HG03442 (cell line): ENCODE measurements around the gene MYH7.
"Not testable (repeated sequence)": the region's sequence is repeated elsewhere in the genome, so short reads cannot be mapped to it uniquely, and the experiment has no call there.

Experiments
- ATAC-seq: cut with Tn5 transposase; IDR thresholded peaks from one replicate; pipeline ENCODE4 v1.9.1; 2021; ENCODE audit warnings: mild to moderate bottlenecking, moderate library complexity; ENCODE audit not compliant: unreplicated experiment

Gene MYH7

GRCh38 chr14:23389396-23389795 is 46.1 kb downstream of the MYH7 start:
- no peak for ATAC-seq

DNA sequence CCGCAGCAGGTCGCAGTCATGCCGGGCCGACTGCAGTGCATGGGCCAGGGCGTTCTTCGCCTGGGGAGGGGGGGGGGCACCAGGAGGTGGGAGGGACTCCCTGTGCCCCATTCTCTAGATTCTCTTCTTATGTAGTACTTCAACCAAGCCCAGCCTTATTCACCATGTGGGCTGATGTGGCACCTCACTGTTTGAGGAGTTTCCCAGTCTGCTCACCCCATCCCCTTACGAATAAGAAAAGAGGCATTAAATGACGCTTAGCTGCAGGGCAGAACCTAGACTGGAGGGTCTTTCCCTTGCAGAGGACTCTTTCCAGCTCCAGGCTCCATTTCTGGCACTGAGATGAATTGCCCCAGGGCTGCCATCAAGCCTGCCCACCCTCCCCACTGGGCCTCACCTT is 46.5 kb downstream of the MYH7 start:
- ATAC-seq, result no peak

GRCh38 chr14:23387916-23388882 is 47.3 kb downstream of the MYH7 start:
- ATAC-seq, result no peak

GRCh38 chr14:23386999-23387398 is 48.5 kb downstream of the MYH7 start:
- ATAC-seq, result no peak

GRCh38 chr14:23386266-23386657 is 49.2 kb downstream of the MYH7 start:
- ATAC-seq, result not testable (repeated sequence)

GRCh38 chr14:23385642-23386265 is 49.7 kb downstream of the MYH7 start:
- ATAC-seq, result no peak

- no peak for ATAC-seq
Observed at GRCh38 chr14:23385244-23385641, 50.2 kb downstream of the MYH7 start.

- ATAC-seq, result no peak
Observed at GRCh38 chr14:23384364-23385080, 50.9 kb downstream of the MYH7 start.

- no peak for ATAC-seq
Observed at GRCh38 chr14:23382731-23383440, 52.6 kb downstream of the MYH7 start.

GRCh38 chr14:23382276-23382675 is 53.2 kb downstream of the MYH7 start:
- ATAC-seq, result no peak

DNA sequence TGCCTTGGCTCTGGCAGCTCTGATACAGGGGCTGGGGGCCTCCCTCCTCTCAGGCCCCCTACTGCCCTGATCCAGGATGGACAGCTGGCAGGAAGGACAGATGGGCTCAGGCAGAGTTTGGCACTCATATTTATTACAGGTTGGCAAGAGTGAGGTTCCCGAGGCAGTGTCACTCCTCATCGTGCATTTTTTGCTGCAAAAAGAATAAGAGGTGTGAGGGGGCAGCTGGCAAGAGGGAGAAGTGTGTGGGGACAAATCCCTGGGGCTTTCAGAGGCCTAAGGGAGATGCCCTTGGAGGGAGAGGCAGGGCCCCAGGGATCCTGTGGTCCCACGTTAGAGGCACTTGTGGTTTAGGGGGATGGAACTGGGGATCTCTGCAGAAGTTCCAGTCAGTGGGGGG is 53.6 kb downstream of the MYH7 start:
- ATAC-seq, result no peak

DNA sequence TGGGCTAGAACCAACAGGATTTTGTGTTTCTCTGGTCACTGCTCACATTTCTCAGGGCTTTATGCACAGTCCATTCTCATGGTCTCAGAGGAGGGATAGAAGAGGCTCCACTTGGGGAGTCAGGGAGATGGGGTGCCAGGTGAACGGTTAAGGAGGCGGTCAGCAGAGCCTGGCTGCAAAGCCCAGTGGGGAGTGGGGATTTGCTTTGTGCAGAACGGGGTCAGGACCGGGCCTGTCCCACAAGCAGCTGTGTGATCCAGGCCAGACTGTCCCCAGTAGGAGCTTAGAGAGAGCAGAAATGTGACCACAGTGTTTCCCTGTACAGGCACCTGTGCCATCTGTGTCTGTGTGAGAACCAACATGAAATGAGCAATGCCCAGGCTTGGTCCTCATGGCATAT is 54.5 kb downstream of the MYH7 start:
- no peak for ATAC-seq

GRCh38 chr14:23380197-23380914 is 55.1 kb downstream of the MYH7 start:
- ATAC-seq, result no peak

DNA sequence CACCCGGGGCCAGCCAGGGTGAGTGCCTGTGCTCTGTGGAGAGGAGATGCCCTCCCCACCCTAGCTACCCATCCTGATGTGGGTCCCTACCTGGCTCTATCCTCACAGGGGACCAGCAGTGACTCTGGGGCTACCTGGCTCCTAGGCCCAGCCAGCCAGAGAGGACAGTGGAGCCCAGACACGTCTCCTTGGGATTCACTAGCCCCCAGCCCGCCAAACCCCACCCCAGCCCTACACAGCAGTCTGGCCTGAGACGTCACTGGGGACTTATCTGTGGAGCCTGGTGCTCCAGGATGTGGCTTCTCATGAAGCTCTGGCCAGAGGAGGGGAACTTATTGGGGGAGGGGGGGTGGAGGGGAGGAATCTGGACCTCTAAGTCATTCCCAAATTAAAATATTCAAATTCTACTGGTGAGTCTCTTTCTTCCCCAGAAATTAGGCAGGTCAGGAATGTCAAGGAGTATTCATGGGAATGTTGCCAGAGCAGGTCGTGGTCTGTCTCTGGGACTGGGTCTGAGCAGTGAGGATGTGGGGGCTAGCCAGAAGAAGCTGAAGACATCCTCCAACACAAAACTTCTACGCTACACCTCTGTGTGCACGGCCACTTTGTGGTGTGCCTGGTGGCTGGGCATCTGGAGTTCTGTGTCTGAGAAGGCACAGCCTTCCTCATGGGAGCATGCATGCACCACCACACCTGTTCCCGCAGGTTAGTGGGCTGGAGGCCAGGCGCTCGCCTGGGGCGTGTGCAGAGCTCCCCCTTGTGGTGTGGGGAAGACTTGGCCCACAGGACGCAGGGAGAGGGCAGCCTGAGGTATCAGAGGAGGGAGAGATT is 55.9 kb downstream of the MYH7 start:
- ATAC-seq, result peak; percentile 46

GRCh38 chr14:23378612-23379220 is 56.7 kb downstream of the MYH7 start:
- no peak for ATAC-seq

DNA sequence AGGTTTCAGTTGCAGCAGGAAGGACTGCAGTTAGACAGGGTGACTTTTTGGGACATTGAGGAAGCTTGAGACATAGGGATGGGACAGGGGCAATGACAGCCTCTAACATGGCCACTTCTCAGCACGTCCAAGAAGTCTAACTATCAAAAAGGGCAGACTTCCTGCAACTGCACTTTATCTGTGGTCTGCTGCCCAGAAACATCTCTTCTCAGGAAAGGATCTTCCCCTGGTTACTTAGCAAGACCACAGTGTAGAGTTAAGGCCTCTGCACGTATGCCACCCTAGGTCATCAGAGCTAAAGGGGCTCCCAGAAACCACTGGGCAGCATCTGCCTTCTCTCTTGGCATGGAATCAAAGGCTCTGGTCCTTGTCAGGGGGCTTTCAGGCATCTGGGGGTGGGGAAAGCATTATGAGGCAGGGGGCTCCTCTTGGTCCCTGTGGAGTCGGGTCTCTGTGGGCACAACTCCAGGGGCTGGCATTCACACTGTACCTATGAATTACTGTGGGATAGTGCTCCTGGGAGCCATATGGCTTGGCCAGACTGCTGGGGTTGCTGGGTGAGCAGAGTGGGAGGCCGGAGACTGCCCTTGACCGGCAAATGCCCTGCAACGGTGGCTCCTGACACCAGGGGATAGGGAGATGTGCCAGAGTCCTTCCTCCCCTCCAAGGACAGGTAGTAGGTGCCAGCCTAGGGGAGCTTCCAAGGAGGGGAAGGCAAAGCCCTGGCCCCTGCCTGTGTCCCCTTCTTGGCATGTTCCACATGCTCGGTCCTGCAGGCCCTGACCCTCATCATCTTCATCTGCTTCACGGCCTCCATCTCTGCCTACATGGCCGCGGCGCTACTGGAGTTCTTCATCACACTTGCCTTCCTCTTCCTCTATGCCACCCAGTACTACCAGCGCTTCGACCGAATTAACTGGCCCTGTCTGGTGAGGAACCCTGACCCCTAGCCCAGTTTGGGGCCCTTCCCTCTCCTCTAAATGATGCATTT is 57.6 kb downstream of the MYH7 start:
- no peak for ATAC-seq

DNA sequence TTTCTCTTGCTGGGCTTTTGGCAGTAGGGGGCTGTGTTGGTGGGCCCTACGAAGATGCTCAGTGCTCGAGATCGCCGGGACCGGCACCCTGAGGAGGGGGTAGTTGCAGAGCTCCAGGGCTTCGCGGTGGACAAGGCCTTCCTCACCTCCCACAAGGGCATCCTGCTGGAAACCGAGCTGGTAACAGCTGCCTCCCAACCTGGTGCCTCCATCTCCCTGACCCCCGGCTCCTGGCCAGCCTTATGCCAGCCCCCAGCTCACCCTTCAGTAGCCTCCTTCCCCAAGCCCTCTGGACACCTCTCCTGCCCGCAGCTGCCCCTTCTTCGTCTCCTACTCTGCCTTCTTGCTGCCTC is 58.3 kb downstream of the MYH7 start:
- no peak for ATAC-seq
